NCI-H748 (cell line): ENCODE measurements around the gene LRBA.

Experiments used
- DNase-seq: peaks from one replicate; lab custom pipeline; 2025; ENCODE audit not compliant: unreplicated experiment; lab: John Stamatoyannopoulos, UW

Gene LRBA

DNA sequence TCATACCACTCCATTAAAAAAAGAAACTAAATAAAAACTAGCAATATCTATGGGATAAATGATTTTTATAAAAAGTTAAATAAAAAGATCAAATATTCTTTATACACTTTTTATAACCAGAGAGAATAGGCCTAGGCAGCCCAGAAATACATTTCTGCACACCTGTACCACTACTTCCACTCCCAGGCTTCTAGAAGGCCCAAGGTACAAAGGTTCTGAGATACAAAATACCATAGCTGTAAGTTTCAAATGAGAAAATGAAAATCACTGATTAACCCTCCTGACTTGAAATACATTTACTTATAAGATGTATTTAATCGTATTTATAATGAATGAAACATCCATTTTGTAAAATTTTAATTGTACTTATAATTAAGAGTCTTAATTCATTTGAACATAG is 659.7 kb downstream of the LRBA start:
- no peak for DNase-seq

GRCh38 chr4:150354214-150354796 is 660.8 kb downstream of the LRBA start:
- no peak for DNase-seq

DNA sequence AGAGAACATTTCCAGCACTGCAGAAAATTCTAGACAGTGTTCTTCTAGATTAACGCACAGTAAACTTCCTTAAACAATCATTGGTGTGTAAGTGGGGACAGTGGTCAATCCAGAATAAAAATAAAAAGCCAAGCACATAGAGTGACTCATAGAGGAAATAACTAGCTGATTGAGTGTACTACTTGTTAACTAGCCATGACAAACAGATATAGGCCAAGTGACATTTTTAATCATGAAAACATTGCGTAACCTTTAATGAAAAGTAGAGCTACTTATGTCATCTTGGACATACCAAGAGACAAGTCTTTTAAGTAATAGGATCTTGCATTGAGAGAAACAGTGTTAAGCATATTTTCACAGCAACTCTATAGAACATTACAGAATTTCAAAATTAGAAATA is 667.0 kb downstream of the LRBA start:
- no peak for DNase-seq

- DNase-seq, result no peak
Measured at GRCh38 chr4:150345207-150345744, 669.8 kb downstream of the LRBA start.

- DNase-seq, result no peak
Measured at GRCh38 chr4:150343796-150344195, 671.3 kb downstream of the LRBA start.

- no peak for DNase-seq
Measured at GRCh38 chr4:150342945-150343344, 672.1 kb downstream of the LRBA start.

GRCh38 chr4:150337734-150338133 is 677.4 kb downstream of the LRBA start:
- DNase-seq, result peak; percentile 16

GRCh38 chr4:150336676-150337412 is 678.2 kb downstream of the LRBA start:
- no peak for DNase-seq

GRCh38 chr4:150332961-150333360 is 682.1 kb downstream of the LRBA start:
- no peak for DNase-seq

DNA sequence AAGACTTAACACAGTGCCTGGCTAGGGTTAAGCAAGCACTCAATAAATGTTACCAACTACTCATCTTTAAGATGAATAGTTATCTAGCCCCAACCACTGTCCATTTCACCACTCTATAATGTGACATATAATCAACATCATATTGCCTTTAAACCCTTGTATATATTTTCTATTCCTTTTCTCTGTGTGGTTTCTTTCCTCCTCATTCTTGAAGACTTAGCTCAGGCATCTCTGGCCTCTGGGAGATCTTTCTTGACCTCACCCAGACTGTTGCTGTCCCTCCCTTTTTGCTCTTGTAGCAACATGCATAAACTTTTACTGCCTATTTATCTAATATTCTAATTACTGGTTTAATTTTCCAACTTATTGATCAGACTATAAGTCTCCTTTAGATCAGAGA is 683.0 kb downstream of the LRBA start:
- DNase-seq, result no peak

GRCh38 chr4:150329373-150329772 is 685.7 kb downstream of the LRBA start:
- no peak for DNase-seq

GRCh38 chr4:150328496-150328895 is 686.6 kb downstream of the LRBA start:
- no peak for DNase-seq

- DNase-seq, result no peak
Measured at GRCh38 chr4:150327262-150327780, 687.8 kb downstream of the LRBA start.

- no peak for DNase-seq
Measured at GRCh38 chr4:150325872-150326271, 689.2 kb downstream of the LRBA start.

GRCh38 chr4:150323406-150324325 is 691.4 kb downstream of the LRBA start:
- peak; percentile 4 for DNase-seq

DNA sequence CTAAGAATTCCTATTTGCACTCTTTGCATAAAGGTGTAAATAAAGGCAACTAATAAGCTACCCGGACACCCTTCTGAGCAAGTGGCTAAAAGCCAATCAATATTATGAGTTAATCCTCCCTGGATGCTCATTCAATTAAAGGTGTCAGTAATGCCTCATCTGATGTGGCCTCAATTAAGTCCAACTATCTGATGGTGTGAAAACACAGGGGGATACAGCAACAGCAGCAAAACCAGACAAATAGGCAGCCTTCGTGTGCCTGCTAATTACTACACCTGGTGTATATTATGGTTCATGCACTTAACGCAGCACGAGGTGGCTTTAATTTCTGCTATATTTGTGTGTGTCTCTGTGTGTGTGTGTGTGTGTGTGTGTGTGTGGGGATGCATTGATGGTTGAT is 692.4 kb downstream of the LRBA start:
- DNase-seq, result peak; percentile 59

GRCh38 chr4:150321113-150321512 is 694.0 kb downstream of the LRBA start:
- DNase-seq, result no peak

GRCh38 chr4:150318971-150319370 is 696.1 kb downstream of the LRBA start:
- DNase-seq, result no peak

DNA sequence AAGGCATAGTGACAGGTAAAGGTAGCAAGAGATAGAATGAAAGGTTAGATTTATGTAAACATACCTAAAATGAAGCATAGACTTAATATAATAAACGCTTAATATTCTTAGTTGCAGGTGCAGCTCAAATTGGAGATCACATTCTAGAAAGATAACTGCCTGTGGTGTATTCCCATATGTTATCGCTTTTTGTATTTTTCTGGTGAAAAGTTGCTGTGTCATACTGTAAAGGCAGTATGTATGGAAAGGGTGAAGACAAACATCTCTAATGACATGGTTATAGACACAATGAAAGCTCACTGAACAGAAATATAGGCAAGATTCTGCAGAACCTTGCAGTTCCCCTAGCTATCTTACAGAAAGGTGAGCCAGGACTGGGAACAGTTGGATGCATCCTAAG is 696.6 kb downstream of the LRBA start:
- no peak for DNase-seq

DNA sequence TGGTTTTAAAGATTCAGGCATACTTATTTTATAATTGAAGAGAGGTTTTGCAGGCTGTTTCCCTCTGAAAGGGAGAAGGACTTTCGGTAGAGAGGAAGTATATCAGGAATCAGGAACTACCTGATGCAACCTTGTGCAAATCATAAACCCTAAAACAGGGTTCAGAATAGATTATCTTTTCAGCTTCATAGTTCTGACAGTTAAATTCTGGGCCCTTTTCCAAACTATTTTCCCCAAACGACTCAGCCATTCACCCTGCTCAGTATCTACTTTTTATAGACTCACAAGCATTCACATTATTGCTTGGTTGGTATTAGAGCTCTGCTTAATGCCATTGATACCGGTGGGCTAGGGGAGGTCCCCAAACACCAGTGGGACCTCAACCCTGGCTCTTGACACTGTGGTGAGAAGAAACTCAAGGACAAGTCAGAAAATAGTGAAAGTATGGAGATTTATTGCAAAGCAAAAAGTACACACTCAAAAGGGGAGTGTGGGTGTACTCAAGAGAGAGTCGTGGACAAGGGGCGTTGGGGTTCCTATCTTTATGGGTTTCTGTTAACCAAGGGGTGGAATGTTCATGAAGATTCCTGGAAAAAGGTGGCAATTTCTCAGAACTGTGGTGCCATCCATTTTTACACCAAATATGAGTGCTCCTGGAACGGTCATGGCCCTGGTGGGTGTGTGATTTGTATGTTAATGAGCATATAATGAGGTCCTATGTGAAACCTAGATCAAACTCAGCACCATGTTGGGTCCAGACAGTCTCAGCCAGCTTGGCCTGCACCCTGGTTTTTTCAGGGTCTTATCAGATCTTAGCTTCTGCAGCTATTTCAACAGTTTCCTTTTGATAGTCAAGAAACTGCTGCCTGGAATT is 698.5 kb downstream of the LRBA start:
- no peak for DNase-seq
